Tibial artery (tissue), 4 donors: ENCODE measurements around the gene FASLG.

Experiments
- DNase-seq, 2 donors: peaks; one replicate each; pipeline ENCODE4 v3.0.0-alpha.2; 2019
- H3K27ac ChIP-seq, 2 donors: fragments of 200-600 bp; sonication (generic) in 1 of 2; 1 replicate in 1 of 2; 2 replicates in 1 of 2; pipeline ENCODE4 v1.5.1; 2018 to 2019; ENCODE audit warnings: mild to moderate bottlenecking in 1 of 2
- H3K27me3 ChIP-seq, 2 donors: fragments of 200-600 bp; sonication (generic) in 1 of 2; one replicate each; pipeline versions ENCODE4 v1.5.1 to v1.6.0; 2016 to 2019
- H3K36me3 ChIP-seq, 3 donors: fragments of 200-600 bp; sonication (generic) in 2 of 3; one replicate each; pipeline ENCODE4 v1.5.1; 2016 to 2019; ENCODE audit warnings: mild to moderate bottlenecking in 2 of 3
- H3K4me1 ChIP-seq, 4 donors: fragments of 200-600 bp; sonication (generic) in 2 of 4; 1 replicate in 3 of 4; 2 replicates in 1 of 4; pipeline ENCODE4 v1.5.1; 2016 to 2019
- H3K4me3 ChIP-seq, 2 donors: fragments of 200-600 bp; sonication (generic) in 1 of 2; 1 replicate in 1 of 2; 2 replicates in 1 of 2; pipeline ENCODE4 v1.5.1; 2018 to 2019; ENCODE audit warnings: mild to moderate bottlenecking in 2 of 2
- H3K9me3 ChIP-seq, 3 donors: fragments of 200-600 bp; sonication (generic) in 1 of 3; one replicate each; pipeline ENCODE4 v1.5.1; 2016 to 2019
- intact Hi-C: fragments of 100-400 bp; cut with DNase I; formaldehyde crosslinking; loops from one replicate; pipeline ENCODE4 v1.15.0; 2023; ENCODE audit warnings: low total_unique reads
- TF ChIP-seq, protein P1 (sequence below), 2 experiments: fragments of 200-600 bp in 1 of 2; fragments of 450-650 bp in 1 of 2; IDR thresholded peaks; one replicate each; pipeline ENCODE4 v1.5.1; 2017 to 2019; ENCODE audit warnings: antibody characterized with exemption in 2 of 2, mild to moderate bottlenecking in 1 of 2, moderate library complexity in 1 of 2

Gene FASLG

DNA sequence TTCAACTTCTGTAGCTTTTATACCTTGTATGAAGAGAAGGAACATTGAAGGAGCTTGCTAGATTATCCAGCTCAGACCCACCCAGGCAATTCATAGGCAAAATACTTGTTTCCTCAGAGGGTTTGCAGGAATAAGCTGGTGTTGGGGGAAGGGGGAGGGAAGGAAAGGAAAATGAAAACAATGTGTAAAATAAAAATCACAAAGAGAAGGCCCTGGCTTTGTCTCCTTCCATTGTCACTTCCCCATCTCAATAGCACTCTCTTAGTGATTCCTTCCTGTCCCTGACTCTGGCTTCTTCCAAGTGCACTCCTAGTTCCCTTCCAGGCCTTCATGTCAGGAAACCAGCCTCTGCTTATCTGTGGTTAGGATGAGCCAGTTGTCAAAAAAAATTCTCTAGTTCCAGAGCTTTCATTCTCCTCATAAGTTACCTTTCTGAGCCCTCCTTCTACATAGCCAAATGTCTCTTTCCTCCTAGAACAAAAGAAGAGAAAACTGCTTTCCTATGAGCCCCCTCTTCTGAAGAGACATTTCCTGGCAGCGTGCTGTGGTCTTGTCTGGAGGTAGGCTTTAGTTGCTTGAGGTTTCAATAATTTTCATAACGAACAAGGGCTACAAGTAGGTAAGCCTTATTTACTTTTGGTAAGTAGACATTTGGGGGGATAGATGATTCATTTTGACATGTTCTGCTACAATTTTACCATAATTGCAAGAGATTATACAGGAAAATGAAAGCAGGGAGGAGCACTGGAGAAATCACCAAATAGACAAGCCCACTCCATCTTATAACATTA is 45.7 kb downstream of the FASLG start:
- Histone ChIP-seq H3K27me3 (no peaks in the 10 kb centered on the region), H3K27ac (no peak overlapping the region), H3K4me3 (no peak overlapping the region), H3K36me3 (no peaks in the 10 kb centered on the region), H3K4me1 (no peaks in the 10 kb centered on the region), H3K9me3 (no peaks in the 10 kb centered on the region)
- DNase-seq: no peak
- intact Hi-C loops: no loop called here
- TF ChIP-seq, protein P1, sequence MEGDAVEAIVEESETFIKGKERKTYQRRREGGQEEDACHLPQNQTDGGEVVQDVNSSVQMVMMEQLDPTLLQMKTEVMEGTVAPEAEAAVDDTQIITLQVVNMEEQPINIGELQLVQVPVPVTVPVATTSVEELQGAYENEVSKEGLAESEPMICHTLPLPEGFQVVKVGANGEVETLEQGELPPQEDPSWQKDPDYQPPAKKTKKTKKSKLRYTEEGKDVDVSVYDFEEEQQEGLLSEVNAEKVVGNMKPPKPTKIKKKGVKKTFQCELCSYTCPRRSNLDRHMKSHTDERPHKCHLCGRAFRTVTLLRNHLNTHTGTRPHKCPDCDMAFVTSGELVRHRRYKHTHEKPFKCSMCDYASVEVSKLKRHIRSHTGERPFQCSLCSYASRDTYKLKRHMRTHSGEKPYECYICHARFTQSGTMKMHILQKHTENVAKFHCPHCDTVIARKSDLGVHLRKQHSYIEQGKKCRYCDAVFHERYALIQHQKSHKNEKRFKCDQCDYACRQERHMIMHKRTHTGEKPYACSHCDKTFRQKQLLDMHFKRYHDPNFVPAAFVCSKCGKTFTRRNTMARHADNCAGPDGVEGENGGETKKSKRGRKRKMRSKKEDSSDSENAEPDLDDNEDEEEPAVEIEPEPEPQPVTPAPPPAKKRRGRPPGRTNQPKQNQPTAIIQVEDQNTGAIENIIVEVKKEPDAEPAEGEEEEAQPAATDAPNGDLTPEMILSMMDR (IDR thresholded peaks at IDR 0.05): no peak

DNA sequence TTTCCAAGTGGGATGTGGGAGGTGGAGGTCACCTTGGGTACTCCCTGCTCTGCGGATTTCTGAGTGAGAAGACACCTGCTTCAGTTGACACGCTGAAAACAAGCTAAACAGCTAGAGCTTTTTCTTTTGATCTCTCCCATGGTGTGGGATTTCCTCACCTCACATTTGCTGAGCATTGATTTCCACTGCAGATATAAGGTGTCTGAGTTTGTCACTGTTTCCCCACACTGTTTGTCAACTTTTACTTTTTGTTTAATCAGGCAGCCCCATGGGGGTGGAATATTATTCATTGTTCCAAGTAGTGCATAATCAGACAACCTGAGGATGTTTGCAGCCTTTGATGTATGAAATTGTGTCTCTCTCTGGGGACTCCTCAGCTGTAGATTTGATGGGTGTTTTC is 49.5 kb downstream of the FASLG start:
- no peak for DNase-seq
- TF ChIP-seq, protein P1 (IDR thresholded peaks at IDR 0.05): no peak
- H3K27me3 ChIP-seq: no peaks in the 10 kb centered on the region
- H3K9me3 ChIP-seq: no peaks in the 10 kb centered on the region
- no peaks in the 10 kb centered on the region for H3K36me3 ChIP-seq
- no peak overlapping the region for H3K4me3 ChIP-seq
- H3K4me1 ChIP-seq: no peaks in the 10 kb centered on the region
- intact Hi-C loops: no loop called here
- H3K27ac ChIP-seq: no peak overlapping the region

DNA sequence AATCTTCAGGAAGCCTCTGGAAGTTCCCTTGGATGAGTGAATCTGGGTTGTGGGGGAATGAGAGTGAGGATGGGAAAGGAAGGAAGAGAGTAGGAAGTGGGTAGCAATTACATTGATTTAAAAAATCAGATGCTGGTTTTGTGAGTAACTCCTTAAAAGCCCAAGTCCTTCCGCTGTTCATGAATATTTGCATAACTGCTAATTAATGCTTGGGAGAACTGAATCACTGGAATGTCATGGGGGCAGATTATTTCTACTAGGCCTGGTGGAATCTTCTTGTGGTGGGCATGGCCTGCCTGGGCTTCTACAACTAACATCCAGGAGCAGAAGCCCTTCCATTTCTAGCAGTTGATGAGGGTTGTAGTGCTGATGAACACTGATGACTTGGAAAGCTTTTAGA is 52.7 kb downstream of the FASLG start:
- intact Hi-C loops: no loop called here
- H3K4me1 ChIP-seq: no peaks in the 10 kb centered on the region
- no peaks in the 10 kb centered on the region for H3K9me3 ChIP-seq
- H3K4me3 ChIP-seq: no peak overlapping the region
- H3K27ac ChIP-seq: no peak overlapping the region
- no peaks in the 10 kb centered on the region for H3K27me3 ChIP-seq
- TF ChIP-seq, protein P1 (IDR thresholded peaks at IDR 0.05): no peak
- no peaks in the 10 kb centered on the region for H3K36me3 ChIP-seq
- no peak for DNase-seq

DNA sequence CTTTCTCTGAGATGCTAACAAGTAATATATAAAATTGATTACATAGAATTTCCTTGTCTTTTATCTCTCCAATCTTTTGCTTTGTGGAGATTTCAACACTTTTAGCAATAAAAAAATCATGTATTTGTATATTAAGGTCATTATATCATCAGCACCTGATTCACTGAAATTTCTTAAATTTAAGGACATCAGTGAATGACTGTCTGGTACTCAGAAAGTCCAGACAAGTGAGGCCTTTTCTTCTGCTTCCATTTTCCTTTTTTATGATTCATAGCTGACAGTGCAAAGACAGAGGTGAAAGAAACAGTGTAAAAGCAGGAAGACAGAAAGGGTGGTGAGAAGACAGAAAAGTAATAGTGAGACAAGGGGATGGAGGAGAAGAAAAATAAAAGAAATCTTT is 54.6 kb downstream of the FASLG start:
- Histone ChIP-seq H3K4me3 (no peak overlapping the region), H3K9me3 (no peaks in the 10 kb centered on the region), H3K4me1 (no peaks in the 10 kb centered on the region), H3K36me3 (no peaks in the 10 kb centered on the region), H3K27me3 (no peaks in the 10 kb centered on the region), H3K27ac (no peak overlapping the region)
- TF ChIP-seq, protein P1 (IDR thresholded peaks at IDR 0.05): no peak
- no peak for DNase-seq
- intact Hi-C loops: no loop called here
